Fibroblast of mammary gland (primary cell): ENCODE results near the gene SLC44A5.

Experiments
- DNase-seq: peaks from one replicate; pipeline ENCODE4 v3.0.0-alpha.2; 2010; ENCODE audit warnings: low read depth
- H3K4me3 ChIP-seq: 2 replicates; pipeline ENCODE4 v1.5.1; 2011; ENCODE audit warnings: low read depth, mild to moderate bottlenecking, low read length, moderate library complexity; ENCODE audit not compliant: control insufficient read depth
- TF ChIP-seq, protein P1 (sequence below): conservative IDR thresholded peaks from 2 replicates; pipeline ENCODE4 v1.5.1; 2011; ENCODE audit warnings: low read depth, low read length, inconsistent platforms; ENCODE audit not compliant: control insufficient read depth, insufficient read depth

The SLC44A5 gene

DNA sequence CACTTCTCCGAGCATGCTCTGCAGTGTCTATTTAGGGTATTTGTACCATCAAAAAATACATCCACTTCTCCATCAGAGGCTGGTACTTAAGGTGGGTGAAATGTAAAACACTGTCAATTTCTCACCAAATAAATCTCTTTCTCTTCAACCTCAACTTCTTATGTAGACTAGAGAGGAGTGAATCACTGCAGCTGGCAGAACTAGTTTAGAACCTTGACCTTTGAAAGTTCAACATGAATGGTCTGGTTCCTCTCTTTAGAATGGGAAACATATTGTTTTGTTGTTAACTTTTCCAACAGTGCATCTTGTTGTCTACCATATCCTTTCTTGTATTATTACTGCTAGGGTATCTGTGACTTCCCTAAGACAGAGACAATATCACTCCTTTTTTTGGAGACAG, 20.1 kb upstream of the SLC44A5 start:
- TF ChIP-seq, protein P1, sequence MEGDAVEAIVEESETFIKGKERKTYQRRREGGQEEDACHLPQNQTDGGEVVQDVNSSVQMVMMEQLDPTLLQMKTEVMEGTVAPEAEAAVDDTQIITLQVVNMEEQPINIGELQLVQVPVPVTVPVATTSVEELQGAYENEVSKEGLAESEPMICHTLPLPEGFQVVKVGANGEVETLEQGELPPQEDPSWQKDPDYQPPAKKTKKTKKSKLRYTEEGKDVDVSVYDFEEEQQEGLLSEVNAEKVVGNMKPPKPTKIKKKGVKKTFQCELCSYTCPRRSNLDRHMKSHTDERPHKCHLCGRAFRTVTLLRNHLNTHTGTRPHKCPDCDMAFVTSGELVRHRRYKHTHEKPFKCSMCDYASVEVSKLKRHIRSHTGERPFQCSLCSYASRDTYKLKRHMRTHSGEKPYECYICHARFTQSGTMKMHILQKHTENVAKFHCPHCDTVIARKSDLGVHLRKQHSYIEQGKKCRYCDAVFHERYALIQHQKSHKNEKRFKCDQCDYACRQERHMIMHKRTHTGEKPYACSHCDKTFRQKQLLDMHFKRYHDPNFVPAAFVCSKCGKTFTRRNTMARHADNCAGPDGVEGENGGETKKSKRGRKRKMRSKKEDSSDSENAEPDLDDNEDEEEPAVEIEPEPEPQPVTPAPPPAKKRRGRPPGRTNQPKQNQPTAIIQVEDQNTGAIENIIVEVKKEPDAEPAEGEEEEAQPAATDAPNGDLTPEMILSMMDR: no peak
- no peak for DNase-seq
- no peak overlapping the region for H3K4me3 ChIP-seq

DNA sequence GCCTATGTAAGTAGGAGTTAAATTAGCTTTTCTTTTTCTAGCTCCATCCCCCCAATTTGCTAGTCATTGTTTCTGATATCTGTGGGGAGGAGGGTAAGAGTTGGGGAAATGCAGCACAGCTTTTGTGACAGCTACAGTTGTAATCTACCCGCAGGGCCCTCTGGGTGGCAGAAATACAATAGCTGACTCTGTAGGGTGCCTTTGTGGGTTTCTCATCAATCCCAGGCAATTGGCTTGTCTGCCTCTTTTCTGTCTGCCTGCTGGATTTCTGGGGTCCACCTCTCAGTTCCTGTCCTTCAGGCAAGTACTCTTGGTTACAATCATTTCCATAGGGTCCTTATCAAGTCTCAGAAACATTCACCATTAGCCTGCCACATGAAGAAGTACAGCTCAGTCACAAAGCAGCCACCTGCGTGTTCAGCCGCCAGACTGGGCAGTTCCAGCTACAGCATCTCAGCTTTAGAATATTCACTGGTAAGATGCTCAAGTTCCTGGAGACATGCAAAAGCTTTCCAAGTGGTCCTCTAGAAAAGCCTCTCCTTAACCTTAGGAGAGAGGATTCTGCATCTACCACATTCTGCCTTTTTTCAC, 19.2 kb upstream of the SLC44A5 start:
- no peak overlapping the region for H3K4me3 ChIP-seq
- TF ChIP-seq, protein P1: no peak
- DNase-seq: no peak

DNA sequence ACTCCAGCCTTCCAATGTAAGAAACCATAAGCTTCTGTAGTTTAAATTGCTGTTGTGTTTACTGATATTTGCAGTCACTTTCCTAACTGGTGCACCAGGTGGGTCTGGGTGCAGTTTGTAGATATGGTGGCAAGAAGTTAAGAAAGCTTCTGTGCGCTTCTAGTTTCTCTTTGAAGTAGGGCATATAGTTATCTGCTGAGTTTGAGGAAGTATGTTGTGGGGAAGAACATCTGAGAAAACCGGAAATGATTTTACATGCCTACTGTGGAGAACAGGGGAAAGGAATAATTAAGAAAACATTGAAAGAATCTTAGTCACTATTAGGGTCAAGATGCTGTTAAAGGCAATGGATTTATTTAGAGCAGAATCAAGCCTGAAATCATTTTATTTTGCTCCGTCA, 14.9 kb upstream of the SLC44A5 start:
- no peak overlapping the region for H3K4me3 ChIP-seq
- TF ChIP-seq, protein P1: no peak
- no peak for DNase-seq

DNA sequence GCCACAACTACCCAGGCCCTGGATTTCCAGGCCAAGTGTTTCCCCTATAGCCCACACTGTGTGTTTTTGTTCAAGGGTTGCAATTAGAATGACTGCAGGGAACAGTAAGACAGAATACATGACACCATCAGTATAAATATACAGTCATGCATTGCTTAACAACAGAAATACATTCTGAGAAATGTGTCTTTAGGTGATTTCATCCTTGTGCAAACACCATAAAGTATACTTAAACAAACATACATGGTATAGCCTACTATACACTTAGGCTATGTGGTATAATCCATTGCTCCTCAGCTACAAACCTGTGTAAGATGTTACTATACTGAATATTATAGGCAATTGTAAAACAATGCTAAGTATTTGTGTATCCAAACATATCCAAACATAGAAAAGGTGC, 7.5 kb upstream of the SLC44A5 start:
- no peak for DNase-seq
- no peak overlapping the region for H3K4me3 ChIP-seq
- TF ChIP-seq, protein P1: no peak

DNA sequence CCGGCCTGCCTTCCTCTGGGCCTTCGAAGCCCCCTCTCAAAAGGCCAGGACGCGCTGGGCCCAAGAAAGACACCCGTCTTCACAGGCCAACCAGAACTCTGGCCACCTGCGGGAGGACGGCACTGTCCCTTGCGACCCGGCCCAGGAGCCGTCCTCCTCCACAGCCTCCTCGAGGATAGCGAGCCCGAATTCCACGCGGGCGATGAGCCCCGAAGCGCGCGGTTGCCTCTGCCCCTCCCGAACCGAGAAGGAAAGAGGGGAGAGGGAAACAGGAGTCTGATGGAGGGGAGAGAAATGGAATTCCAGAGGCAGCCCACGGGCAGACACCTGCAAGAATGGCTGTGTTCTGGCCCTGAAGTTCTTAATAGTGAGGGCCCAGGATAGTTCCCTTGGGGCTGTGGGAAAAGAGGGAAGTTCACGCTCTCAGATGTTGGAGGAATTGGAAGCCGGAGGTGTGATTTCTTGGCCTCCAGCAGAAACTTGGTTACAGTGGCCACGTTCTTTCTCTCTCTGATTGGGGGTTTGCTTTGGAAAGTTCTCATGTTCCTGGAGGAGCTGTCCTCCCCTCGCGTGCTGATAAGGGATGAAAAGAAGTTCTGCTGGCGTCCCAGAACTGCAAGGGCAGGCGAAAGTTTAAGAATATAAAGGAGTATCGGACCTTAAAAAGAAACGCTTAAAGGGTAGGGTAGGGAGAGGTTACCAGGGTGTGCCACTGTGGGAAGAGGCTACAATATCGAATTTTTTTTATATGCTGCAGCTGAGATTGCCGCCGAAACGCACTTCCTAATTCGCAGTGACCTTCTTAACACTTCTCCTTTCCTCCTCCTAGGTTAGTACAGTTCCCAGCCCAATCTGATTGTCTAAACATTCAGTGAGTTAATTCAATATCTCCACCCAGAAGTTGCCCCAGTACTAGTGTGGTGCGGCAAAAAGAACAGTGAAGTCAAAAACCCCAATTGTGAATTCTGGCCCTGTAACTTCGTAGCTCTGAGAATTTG, 5.8 kb upstream of the SLC44A5 start:
- DNase-seq: peak; percentile 20
- TF ChIP-seq, protein P1: no peak
- H3K4me3 ChIP-seq: no peak overlapping the region

DNA sequence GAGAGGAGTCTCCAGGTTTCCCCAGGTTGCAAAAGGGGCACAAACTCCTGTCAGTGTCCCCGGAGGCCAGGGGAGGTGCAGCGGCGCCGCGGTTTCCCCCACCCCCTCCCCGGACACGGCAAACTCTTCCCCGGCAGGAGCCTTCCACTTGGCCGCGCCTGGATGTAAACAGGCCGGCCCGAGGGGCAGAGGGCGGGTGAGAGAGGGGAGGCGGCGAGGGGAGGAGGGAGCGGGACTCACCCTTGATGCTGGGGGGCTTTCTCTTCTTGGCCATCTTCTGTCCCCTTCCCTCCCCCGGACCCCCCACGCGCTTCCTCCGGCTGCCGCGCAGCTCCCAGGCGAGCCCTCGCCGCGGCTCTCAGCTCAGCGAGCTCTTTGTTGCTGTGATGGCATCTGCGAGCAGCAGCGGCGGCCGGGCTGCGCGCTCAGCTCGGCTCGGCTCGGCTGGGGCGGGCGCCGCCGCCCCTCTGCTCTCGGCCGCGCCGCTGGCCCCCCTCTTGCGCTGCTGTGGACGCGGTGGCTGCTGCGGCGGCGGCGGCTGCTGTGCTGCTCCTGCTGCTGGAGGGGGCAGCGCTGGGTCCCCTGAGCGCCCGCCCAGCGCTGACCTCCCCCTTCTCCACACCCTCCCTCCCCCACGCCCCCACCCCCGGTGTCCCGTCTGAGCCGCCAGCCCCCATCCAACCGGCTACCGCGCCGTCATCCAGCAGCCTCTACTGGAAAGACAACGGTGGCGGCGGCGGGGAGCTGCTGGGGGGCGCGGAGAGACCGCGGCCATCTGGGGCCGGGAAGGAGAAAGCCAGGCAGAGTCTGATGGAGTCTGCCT, 4.9 kb upstream of the SLC44A5 start:
- peak; percentile 11 for DNase-seq
- TF ChIP-seq, protein P1: no peak
- peak overlapping the region; percentile 30 for H3K4me3 ChIP-seq
